ENCODE results near the gene IFNA8.

- no peak for TF ChIP-seq EZH2phosphoT487 (IDR thresholded peaks at IDR 0.05; ENCODE audit: borderline replicate concordance)
- TF ChIP-seq CTCF (conservative IDR thresholded peaks at IDR 0.05; ENCODE audit: low read length) = peak; percentile 54
These were observed 25.5 kb downstream of the IFNA8 start for GRCh38 chr9:21434202-21435014.

Measured in Loucy (cell line).